ENCODE data around the gene ACADS. TPM values are rescaled to one million over a fixed set of nuclear protein-coding genes. Genes with fewer than 3 reads are reported as not detected.

ACADS gene
- total RNA-seq, 3 donors from 2014 or later (not counting 1 experiment from before 2014, with no cell fraction given), result 14.9 to 18.6 (median 15.5) TPM

DNA sequence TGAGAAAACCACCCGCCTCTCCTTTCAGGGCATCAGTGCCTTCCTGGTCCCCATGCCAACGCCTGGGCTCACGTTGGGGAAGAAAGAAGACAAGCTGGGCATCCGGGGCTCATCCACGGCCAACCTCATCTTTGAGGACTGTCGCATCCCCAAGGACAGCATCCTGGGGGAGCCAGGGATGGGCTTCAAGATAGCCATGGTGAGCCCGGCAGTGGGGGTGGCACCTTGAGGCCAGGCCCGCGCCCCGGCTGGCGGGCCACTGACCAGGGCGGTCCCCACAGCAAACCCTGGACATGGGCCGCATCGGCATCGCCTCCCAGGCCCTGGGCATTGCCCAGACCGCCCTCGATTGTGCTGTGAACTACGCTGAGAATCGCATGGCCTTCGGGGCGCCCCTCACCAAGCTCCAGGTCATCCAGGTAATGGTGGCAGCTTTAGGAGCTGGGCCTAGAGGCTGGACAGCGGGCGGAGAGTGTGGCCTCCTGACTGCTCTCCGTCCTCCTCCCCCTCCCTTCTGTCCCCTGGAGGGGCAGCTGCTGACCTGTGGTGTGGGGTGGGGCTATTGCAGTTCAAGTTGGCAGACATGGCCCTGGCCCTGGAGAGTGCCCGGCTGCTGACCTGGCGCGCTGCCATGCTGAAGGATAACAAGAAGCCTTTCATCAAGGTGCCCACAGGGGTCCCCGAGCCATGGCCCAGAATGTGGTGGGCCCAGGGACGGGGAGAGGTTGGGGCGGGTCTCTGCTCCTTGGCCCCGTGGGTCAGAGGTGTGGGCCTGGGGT is 12.8 kb downstream of the ACADS start:
- H3K27ac ChIP-seq (ENCODE audit: low read length), result no peak overlapping the region
- no peaks in the 10 kb centered on the region for H3K4me1 ChIP-seq (ENCODE audit: control insufficient read depth, insufficient read depth, low read length)
- ATAC-seq (no peak), DNase-seq (no peak)
- Mint-ChIP-seq H3K27ac (no peak overlapping the region), H3K4me3 (no peak overlapping the region), H3K27me3 (ENCODE audit: low read depth in 2 of 2) (no peaks in the 10 kb centered on the region), H3K4me1 (peaks cover 0 to 4% of the 10 kb centered on the region in 2 donors), H3K36me3 (no peaks in the 10 kb centered on the region), H3K9me3 (no peaks in the 10 kb centered on the region)
- TF ChIP-seq CTCF (IDR thresholded peaks at IDR 0.05), result no peak
- 93% methylated on average over 31 of the region's 31 CpGs for WGBS (ENCODE audit: insufficient coverage)
- no peaks in the 10 kb centered on the region for H3K27me3 ChIP-seq (ENCODE audit: control insufficient read depth, insufficient read depth, low read length)
- intact Hi-C loops (cut with micrococcal nuclease), result no loop called here
- no peak overlapping the region for H3K4me3 ChIP-seq (ENCODE audit: low read length)
- H3K9me3 ChIP-seq (ENCODE audit: control insufficient read depth, insufficient read depth, low read length), result no peaks in the 10 kb centered on the region
- peaks cover 3% of the 10 kb centered on the region for H3K36me3 ChIP-seq (ENCODE audit: control insufficient read depth, insufficient read depth, low read length)

- Mint-ChIP-seq H3K9me3 (no peaks in the 10 kb centered on the region), H3K27me3 (ENCODE audit: low read depth in 2 of 2) (no peaks in the 10 kb centered on the region), H3K36me3 (no peaks in the 10 kb centered on the region), H3K4me3 (no peak overlapping the region), H3K4me1 (peaks cover 0 to 1% of the 10 kb centered on the region in 2 donors), H3K27ac (no peak overlapping the region)
- H3K4me3 ChIP-seq (ENCODE audit: low read length), result no peak overlapping the region
- TF ChIP-seq CTCF (IDR thresholded peaks at IDR 0.05), result no peak
- intact Hi-C loops (cut with micrococcal nuclease), result no loop called here
- no peak for ATAC-seq
- no peaks in the 10 kb centered on the region for H3K27me3 ChIP-seq (ENCODE audit: control insufficient read depth, insufficient read depth, low read length)
- H3K9me3 ChIP-seq (ENCODE audit: control insufficient read depth, insufficient read depth, low read length), result no peaks in the 10 kb centered on the region
- no peaks in the 10 kb centered on the region for H3K4me1 ChIP-seq (ENCODE audit: control insufficient read depth, insufficient read depth, low read length)
- no peak for DNase-seq
- H3K36me3 ChIP-seq (ENCODE audit: control insufficient read depth, insufficient read depth, low read length), result peaks cover 3% of the 10 kb centered on the region
- WGBS (ENCODE audit: insufficient coverage), result 95% methylated on average over 38 of the region's 38 CpGs
- H3K27ac ChIP-seq (ENCODE audit: low read length), result no peak overlapping the region
Observed at GRCh38 chr12:120739031-120739762, 13.6 kb downstream of the ACADS start.

DNA sequence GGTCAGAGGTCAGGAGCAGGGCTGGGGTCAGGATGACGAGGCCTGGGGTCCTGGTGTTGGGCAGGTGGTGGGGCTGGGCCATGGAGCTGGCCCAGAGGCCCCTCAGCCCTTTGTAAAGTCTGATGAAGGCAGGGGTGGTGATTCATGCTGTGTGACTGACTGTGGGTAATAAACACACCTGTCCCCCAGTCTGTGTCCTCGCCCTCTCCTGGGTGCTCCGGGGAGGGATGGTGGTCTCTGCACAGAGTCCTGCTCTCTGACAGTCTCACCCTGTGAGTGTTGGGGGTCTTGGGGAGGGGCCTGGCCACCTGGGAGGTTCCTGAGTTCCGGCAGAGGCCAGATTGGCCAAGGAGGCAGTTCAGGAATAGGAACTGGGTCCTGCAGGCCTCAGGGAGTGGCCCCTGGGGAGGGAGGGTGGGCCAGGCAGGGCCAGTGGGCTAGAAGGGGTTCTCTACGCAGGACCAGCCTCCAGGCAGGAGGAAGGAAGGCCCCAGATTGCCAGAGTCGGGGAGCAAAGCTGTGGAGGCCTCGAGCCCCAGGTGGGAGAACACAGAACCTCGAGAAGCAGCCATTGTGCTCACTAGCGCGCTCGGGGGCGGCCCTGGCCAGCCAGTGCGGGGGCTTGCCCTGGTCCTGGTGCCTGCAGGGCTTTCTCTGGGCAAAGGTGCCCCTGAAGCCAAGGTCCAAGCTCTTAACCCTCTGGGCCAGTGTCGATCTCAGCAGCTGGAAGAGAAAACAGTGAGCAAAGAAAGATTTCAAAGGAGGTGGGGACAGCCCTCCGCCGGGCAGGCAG is 14.4 kb downstream of the ACADS start:
- 94% methylated on average over 16 of the region's 16 CpGs for WGBS (ENCODE audit: insufficient coverage)
- no peaks in the 10 kb centered on the region for H3K4me1 ChIP-seq (ENCODE audit: control insufficient read depth, insufficient read depth, low read length)
- H3K9me3 ChIP-seq (ENCODE audit: control insufficient read depth, insufficient read depth, low read length), result no peaks in the 10 kb centered on the region
- TF ChIP-seq CTCF (IDR thresholded peaks at IDR 0.05), result no peak
- no peaks in the 10 kb centered on the region for H3K36me3 Mint-ChIP-seq
- H3K27me3 ChIP-seq (ENCODE audit: control insufficient read depth, insufficient read depth, low read length), result no peaks in the 10 kb centered on the region
- DNase-seq (no peak), ATAC-seq (no peak)
- no peaks in the 10 kb centered on the region for H3K4me1 Mint-ChIP-seq
- no peaks in the 10 kb centered on the region for H3K9me3 Mint-ChIP-seq
- no peak overlapping the region for H3K4me3 ChIP-seq (ENCODE audit: low read length)
- H3K4me3 Mint-ChIP-seq, result no peak overlapping the region
- intact Hi-C loops (cut with micrococcal nuclease), result no loop called here
- no peak overlapping the region for H3K27ac ChIP-seq (ENCODE audit: low read length)
- no peak overlapping the region for H3K27ac Mint-ChIP-seq
- no peaks in the 10 kb centered on the region for H3K27me3 Mint-ChIP-seq (ENCODE audit: low read depth in 2 of 2)
- H3K36me3 ChIP-seq (ENCODE audit: control insufficient read depth, insufficient read depth, low read length), result peaks cover 3% of the 10 kb centered on the region

Measured in natural killer cell (primary cell).